Cortex of kidney (tissue), 1 donor: ENCODE measurements around the gene PRR4.

Source experiments
- DNase-seq: peaks from one replicate; lab custom pipeline; 2025; lab: John Stamatoyannopoulos, UW

Gene PRR4

DNA sequence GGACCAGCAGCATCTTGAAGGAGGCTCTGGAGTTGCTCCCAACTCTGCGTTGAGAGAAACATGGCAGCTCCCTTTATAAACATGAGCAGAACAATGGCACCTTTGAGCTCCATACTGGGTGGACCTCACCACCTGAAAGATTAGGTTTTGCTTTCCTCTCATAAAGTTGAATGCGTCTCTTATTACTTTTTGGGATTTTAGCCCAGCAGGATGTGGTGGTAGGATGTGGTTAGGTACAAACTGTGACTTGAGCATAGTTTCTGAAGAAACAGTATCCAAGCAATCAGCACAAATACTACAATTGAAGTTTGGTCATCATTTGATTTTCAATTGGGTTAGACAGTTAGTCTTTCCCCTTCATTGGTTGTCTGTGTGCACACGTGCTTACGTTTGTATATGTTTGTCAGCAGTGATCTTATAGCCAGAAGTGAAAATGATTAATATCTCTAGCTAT lies at the start of gene PRR4:
Gene PRR4 (minus strand): TSS at position 51 of the 454 bp plus-strand sequence. CDS start 38 bp downstream, at position 13.
- DNase-seq: no peak

- no peak for DNase-seq
Measured at GRCh38 chr12:10896854-10897253, 47.6 kb upstream of the PRR4 start.

DNA sequence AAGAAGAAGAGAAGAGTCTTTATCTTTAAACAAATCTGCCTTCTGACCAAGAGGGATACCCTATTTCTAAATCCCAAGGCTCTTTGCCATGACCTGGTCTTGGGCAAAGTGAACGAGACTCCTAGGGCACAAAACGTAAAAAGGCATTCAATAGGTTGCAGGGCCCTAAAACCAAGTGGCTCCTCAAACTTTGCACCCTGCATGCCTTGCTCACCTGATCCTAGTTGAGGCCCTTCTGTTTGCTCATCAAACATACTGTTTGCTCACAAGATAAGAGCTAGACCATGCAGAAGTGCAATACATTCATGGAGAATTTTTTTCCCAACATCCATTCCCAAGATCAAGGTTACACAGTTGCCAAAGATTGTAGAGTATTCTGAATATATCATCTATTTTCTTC lies 42.7 kb upstream of the PRR4 start:
- DNase-seq: no peak

DNA sequence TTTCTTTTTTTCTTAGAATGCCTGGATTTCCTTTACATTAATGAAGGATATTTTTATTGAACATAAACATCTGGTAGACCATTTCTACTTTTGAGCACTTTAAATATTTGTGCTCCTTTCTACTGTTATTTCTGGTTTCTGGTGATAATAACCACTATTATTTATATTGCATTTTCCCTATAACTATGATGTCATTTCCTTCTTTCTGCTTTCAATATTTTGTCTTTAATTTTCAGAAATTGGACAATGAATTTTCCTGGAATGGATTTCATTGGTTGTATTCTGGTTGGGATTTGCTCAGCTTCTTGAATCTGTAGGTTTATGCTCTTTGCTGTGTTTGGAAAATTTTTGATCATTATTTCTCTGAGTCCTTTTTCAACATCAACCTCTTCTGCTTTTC lies 40.0 kb upstream of the PRR4 start:
- DNase-seq: no peak

DNA sequence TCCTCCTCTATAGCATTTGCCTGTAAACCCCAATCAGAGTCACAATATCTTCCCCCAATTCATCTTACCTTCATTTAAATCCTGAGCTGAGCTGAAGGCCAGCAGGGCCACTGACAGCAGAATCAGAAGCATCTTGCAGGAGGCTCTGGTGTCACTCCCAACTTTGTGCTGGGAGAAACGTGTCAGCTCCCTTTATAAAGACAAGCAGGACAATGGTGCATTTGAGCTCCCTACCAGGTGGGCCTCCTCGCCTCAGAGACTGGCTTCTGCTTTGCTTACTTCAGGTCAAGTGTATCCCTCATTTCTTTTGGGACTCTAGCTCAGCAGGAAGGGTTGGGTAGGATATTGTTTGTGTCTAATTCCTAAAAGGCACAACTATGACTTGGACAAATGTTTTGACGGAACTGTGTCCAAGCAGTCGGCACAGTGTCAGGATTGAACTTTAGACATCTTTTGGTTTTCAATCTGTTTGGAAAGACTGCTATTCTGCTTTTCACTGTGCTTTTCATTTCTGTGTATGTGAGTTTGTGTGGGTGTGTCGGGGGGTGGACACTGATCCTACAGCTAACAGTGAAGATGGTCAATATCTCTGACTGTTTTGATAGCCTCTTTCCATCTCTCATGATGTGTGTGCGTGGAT lies 34.9 kb upstream of the PRR4 start, which contains the start of gene PRH1:
Gene PRH1 (minus strand): TSS at position 170 of the 640 bp plus-strand sequence. CDS start 38 bp downstream, at position 132.
- no peak for DNase-seq

GRCh38 chr12:10873378-10873777 lies 24.1 kb upstream of the PRR4 start:
- no peak for DNase-seq

GRCh38 chr12:10867381-10867780 lies 18.1 kb upstream of the PRR4 start:
- DNase-seq: no peak

- no peak for DNase-seq
Measured at GRCh38 chr12:10863512-10864218, 14.4 kb upstream of the PRR4 start.

DNA sequence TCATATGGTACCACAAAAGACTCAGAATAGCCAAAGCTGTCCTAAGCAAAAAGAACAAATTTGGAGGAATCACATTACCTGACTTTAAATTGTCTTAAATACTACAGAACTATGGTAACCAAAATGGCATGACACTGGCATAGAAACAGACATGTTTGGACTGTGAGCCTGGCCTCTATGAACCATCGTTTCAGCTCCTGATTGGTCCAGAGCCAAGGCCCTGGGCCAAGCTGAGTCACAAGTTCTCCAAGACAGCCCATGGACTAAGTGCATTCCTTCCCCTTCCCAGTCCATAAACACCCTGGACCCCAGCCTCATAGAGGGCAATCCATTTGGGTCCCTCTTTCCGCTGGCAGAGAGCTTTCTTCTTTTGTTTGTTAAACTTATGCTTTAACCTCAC lies 12.1 kb upstream of the PRR4 start:
- DNase-seq: no peak

DNA sequence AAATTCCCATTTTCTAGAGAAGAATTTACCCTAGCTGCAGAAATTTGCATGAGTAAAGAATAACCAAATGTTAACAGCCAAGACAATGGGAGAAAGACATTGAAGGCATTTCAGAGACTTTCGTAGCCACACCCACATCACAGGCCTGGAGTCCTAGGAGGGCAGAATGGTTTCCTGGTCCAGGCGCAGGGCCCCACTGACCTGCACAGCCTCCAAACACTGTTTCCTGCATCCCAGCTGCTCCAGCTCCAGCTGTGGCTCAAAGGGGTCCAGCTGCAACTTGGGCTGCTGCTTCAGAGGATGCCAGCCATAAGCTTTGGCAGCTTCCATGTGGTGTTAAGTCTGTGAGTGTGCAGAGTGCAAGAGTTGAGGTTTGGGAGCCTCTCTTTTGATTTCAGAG lies 6.5 kb upstream of the PRR4 start:
- no peak for DNase-seq

DNA sequence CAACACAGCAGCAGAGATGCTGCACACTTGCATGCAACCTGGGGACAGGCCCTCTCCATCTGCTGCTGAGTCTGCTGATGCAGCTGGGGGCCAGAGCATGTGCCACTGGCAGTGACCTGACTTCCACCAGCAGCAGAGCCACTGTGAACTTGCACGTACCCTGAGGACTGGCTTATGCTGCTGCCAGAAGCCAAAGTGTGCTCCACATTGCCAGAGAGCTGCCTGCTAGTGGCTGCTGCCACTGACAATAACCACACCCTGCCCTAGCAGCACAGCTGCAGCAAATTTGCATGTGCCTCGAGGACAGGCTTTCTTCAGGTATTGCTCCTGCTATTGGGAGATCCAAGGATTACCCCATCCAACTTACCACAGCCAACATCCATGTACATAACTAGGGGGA lies 4.5 kb upstream of the PRR4 start:
- no peak for DNase-seq

- no peak for DNase-seq
Measured at GRCh38 chr12:10851243-10851858, 2.1 kb upstream of the PRR4 start.

GRCh38 chr12:10847744-10848143 lies 1.5 kb downstream of the PRR4 start:
- DNase-seq: no peak

DNA sequence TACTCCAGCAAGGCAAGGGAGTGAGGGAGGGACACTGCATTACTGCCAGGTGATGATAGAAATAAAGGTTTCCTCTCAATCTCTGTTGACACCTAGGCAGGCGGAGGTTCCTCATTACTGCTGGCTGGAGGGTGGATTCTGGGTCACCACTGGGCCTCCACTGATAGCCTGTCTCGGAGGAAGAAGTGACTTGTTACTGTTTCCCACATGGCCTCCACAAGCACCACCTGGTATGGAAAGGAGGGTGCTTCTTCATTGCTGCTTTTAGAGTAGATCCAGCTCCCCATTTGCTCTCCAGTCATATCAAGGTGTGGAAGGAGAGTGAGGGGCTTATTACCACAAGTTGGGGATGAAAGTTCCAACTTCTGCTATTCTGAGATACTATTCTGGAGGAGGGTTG lies 6.4 kb downstream of the PRR4 start:
- DNase-seq: no peak

- DNase-seq: no peak
Measured at GRCh38 chr12:10838461-10838860, 10.8 kb downstream of the PRR4 start.

- DNase-seq: no peak
Measured at GRCh38 chr12:10829994-10830393, 19.3 kb downstream of the PRR4 start.

DNA sequence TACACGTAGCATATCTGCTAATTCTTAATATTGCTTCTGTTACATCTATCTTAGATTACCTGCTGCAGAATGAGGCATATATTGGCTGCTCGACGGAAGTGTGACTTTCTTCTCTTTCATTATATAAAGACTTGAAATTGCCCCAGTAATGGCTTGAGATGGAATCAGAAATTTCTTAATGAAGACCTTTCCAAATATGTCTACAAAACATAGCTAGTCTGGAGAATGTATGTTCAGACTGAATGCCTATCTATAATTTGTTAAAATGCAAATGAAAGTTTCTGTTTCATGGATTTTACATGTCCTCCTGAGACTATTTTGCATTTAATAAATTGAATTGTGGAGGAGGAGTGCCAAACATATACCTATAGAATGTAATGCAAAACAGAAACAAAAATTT lies 23.0 kb downstream of the PRR4 start, which contains the start of gene TAS2R10:
Gene TAS2R10 (minus strand): TSS at position 101 of the 400 bp plus-strand sequence. CDS start 89 bp downstream, at position 12.
- DNase-seq: no peak

GRCh38 chr12:10824957-10825356 lies 24.3 kb downstream of the PRR4 start:
- DNase-seq: no peak

DNA sequence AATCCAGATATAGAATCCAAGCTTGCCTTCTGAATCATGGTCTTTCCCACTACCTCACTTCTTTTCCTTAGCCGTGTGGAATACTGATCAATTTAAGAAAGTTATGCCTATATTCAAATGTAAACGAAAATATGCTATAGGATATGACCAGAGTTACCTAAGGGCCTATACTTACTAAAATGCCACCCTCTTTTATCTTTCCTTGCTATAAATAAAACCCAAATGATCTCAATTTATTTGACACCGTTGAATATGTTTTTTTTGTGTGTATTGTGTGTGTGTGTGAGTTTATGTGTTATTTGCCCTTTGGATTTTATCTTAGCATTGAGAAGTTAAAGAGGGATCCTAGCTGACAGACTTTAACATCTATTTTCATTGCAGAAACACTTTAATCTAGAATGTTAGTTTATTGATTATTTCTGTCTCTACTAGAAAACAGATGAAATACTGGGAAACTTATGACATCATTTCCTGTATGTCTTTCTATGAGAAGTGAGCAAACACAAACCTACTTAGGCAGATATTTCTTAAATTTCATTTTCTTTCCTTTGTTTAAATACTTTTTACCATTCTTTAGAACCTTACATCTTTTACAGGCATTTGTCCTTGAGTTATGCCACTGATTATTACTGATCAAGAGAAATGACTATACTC lies 37.3 kb downstream of the PRR4 start:
- DNase-seq: no peak

GRCh38 chr12:10810068-10810467 lies 39.2 kb downstream of the PRR4 start, which contains the start of gene TAS2R9:
TSS of gene TAS2R9 (minus strand) at chr12:10810168. CDS start at chr12:10810075, 93 bp downstream.
- DNase-seq: no peak

GRCh38 chr12:10807186-10807585 lies 42.1 kb downstream of the PRR4 start, which contains the start of gene TAS2R8:
TSS of gene TAS2R8 (minus strand) at chr12:10807286. CDS start at chr12:10806980, 306 bp downstream.
- no peak for DNase-seq

GRCh38 chr12:10802587-10802986 lies 46.7 kb downstream of the PRR4 start, which contains the start of gene TAS2R7:
TSS of gene TAS2R7 (minus strand) at chr12:10802627. CDS start at chr12:10802570, 57 bp downstream.
- no peak for DNase-seq
